Activated CD4-positive, alpha-beta memory T cell treated with anti-CD3 and anti-CD28 coated beads, Interleukin-2, amount 10 ng/mL, durations not matched to agents 7 days and 5 days (primary cell): ENCODE measurements around the gene ZNF394. TPM values are rescaled to one million over a fixed set of nuclear protein-coding genes. Genes with fewer than 3 reads are reported as not detected.

Experiments used
- CTCF ChIA-PET: fragments of 350-600 bp; sonication (Branson Sonifier 250); formaldehyde crosslinking; loops from one replicate; lab custom pipeline; 2021; ENCODE audit warnings: antibody characterized with exemption, inconsistent platforms; lab: Charles Lee
- POLR2A ChIA-PET: fragments of 350-600 bp; sonication (Branson Sonifier 250); formaldehyde crosslinking; loops from one replicate; lab custom pipeline; 2021; ENCODE audit warnings: antibody characterized with exemption; lab: Charles Lee
- DNase-seq: peaks from one replicate; pipeline ENCODE4 v3.0.0-alpha.2; 2020
- H3K27ac Mint-ChIP-seq: one replicate; pipeline ENCODE4 v1.8.0; 2021; ENCODE audit warnings: mild to moderate bottlenecking, mixed read lengths
- H3K27me3 Mint-ChIP-seq: one replicate; pipeline ENCODE4 v1.8.0; 2021; ENCODE audit warnings: mixed read lengths
- H3K36me3 Mint-ChIP-seq: one replicate; pipeline ENCODE4 v1.8.0; 2021; ENCODE audit warnings: low read depth, mixed read lengths
- H3K4me1 Mint-ChIP-seq: one replicate; pipeline ENCODE4 v1.8.0; 2021; ENCODE audit warnings: mixed read lengths
- H3K4me3 Mint-ChIP-seq: one replicate; pipeline ENCODE4 v1.8.0; 2021; ENCODE audit warnings: mild to moderate bottlenecking, mixed read lengths
- H3K9me3 Mint-ChIP-seq: one replicate; pipeline ENCODE4 v1.8.0; 2021; ENCODE audit warnings: mixed read lengths
- total RNA-seq, 2 experiments: library from RNA; stranded (reverse); gene quantifications; one replicate each; pipeline ENCODE4 v1.2.3, GENCODE V29; 2021

ZNF394 gene
- total RNA-seq, 2 experiments from 2014 or later, result 64.4 to 65.3 TPM

DNA sequence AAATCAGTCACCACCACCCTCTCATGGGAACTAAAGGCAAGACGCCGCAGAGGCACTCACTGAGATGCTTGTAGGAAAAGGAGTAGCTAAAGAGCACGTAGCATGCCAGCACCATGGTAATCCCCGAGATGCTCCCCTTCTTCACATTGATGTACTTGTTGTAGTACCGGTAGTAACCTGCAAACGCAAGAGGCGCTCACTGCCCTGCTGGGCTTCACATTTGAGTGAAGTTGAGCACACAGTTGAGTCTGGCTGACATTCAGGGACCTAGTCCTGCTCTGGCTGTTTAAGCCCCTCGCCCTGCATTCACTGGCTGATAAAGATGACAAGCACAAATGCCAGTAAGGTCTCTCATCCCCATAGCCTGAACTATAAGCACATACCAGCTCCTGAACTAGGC is 41.0 kb downstream of the ZNF394 start:
- peaks cover 61% of the 10 kb centered on the region for H3K36me3 Mint-ChIP-seq
- DNase-seq, result peak; percentile 47
- ChIA-PET POLR2A (interaction anchor here (1.4 to 2.0 kb wide), 2 partner anchors 21 to 41 kb away, joined by 4 to 6 read pairs; no protein-coding TSS in a partner anchor), CTCF (no interaction called here)
- no peaks in the 10 kb centered on the region for H3K9me3 Mint-ChIP-seq
- H3K27me3 Mint-ChIP-seq, result no peaks in the 10 kb centered on the region
- H3K27ac Mint-ChIP-seq, result no peak overlapping the region
- no peak overlapping the region for H3K4me3 Mint-ChIP-seq
- H3K4me1 Mint-ChIP-seq, result peaks cover 21% of the 10 kb centered on the region

DNA sequence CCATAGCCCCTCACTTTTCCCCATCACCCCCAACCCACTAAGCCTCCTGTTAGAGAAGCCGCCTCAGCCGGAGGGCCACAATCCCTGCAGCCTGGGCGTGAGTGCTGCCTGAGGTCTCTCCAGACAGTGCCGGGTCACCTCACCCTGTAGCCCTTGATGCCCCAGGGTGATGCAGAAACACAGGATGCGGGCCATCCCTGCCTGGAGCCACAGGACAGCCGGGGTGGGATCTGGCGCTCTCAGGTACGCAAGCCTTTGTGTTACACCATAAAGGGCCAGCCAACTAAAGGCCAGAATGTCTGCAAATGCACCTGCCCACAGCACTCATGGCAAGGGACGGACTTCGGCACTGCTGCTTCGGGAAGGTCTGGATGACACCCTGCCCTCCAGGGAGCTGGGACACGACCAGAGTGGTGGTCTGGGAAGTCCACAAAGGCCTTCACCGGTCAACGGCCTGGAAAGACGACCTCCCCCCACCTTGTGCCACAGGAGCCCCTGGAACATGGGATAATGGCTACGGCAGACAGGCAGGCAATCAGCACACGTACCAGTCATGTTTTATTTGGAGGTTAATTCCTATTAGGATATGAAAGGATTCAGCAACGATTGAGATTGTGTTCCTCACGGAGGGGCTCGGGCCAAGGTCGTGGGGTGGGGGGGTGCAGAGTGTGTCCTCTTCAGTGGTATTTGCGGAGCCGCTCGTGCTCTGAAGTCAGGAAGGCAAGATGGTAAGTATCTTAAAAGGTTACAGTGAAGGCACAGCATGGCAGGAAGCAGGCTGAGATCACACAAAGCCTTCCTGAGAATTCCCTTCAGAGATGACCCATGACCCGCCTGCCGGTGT is 42.2 kb downstream of the ZNF394 start:
- no peaks in the 10 kb centered on the region for H3K27me3 Mint-ChIP-seq
- POLR2A ChIA-PET, result interaction anchor here (1.2 kb wide), 1 partner anchor 101 kb away, joined by 3 read pairs; the partner anchor contains the start of gene ZNF655
- no peak overlapping the region for H3K4me3 Mint-ChIP-seq
- CTCF ChIA-PET, result no interaction called here
- H3K9me3 Mint-ChIP-seq, result no peaks in the 10 kb centered on the region
- peaks cover 63% of the 10 kb centered on the region for H3K36me3 Mint-ChIP-seq
- peaks cover 15% of the 10 kb centered on the region for H3K4me1 Mint-ChIP-seq
- H3K27ac Mint-ChIP-seq, result no peak overlapping the region
- no peak for DNase-seq

DNA sequence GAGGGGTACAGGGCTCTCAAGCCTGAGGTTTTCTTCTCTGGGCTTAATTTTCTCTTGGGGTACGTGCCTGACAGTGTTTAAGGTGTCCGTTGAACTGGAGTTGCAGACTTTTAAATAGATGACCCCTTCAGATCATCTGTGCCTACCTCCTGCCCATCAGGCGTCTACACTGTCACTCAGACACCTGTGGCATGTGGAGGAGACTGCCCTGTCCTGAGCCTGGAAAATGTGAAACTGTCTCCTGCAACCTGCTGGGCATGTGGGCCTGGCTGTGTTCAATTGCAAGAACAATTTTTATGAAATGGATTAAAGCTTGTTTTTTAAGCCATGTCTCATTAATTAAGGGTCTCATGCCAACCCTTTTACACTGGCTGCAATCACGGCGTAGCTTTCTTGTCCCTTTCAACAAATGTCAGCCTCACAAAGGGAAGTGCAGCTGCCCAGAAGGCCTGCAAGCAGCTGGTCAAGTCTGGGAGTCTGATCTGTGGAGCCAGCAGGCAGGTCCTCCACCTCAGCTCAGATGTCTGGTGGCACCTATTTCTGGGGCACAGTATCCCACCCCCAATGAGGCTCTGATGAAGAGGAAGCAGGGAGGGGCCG is 42.9 kb downstream of the ZNF394 start:
- H3K9me3 Mint-ChIP-seq, result no peaks in the 10 kb centered on the region
- peaks cover 12% of the 10 kb centered on the region for H3K4me1 Mint-ChIP-seq
- ChIA-PET CTCF (no interaction called here), POLR2A (interaction anchor here (1.0 to 2.2 kb wide), 3 partner anchors 18 to 102 kb away, joined by 3 to 7 read pairs (median 3); partner anchors contain the start of genes CPSF4, PTCD1 and ZNF655)
- no peak overlapping the region for H3K4me3 Mint-ChIP-seq
- H3K27me3 Mint-ChIP-seq, result no peaks in the 10 kb centered on the region
- no peak for DNase-seq
- H3K36me3 Mint-ChIP-seq, result peaks cover 64% of the 10 kb centered on the region
- no peak overlapping the region for H3K27ac Mint-ChIP-seq

DNA sequence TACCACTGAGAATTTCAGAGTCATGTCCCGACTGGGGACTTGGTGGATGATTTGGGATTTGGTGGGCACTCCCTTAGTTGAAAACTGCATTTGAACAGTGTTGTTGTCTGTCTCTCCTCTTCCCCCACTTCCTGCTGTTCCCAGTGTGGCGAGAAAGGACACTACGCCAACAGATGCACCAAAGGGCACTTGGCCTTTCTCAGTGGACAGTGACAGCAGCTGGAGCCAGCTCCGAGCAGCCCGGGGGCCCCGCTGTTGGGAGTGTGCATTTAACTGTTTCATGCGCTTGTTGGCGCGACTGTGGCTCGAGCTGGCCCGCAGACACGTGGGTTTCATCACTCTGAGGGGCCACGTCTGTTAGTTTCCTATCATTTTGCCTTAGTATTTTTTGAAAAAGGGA is 43.8 kb downstream of the ZNF394 start:
- Mint-ChIP-seq H3K4me3 (no peak overlapping the region), H3K27me3 (no peaks in the 10 kb centered on the region), H3K4me1 (peaks cover 12% of the 10 kb centered on the region), H3K27ac (no peak overlapping the region), H3K36me3 (peaks cover 63% of the 10 kb centered on the region), H3K9me3 (no peaks in the 10 kb centered on the region)
- no peak for DNase-seq
- ChIA-PET POLR2A (interaction anchor here (0.7 to 2.2 kb wide), 3 partner anchors 9 to 43 kb away, joined by 3 to 7 read pairs (median 3); partner anchors contain the start of genes CPSF4 and PTCD1), CTCF (no interaction called here)

DNA sequence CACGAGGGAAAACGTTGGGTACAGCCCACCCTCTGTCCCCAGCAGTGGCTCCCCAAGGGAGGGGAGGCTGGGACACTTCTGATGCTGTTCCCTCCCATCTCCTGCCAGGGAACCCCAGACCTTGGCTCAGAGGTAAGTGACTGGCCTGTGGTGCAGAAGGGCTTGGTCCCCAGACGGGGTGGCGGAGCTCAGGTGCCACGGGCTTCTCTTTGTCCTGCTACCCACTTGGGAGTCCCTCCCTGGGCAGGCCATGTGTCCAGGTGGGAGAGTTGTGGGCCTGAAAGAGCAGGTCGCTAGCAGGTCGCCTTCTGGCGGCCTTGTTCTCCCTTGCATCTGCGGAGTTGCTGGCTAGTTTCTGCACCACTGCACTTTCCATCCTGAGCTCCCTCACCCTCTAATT is 44.2 kb downstream of the ZNF394 start:
- ChIA-PET CTCF (no interaction called here), POLR2A (interaction anchor here (0.7 to 2.2 kb wide), 2 partner anchors 10 to 16 kb away, joined by 3 to 7 read pairs; partner anchors contain the start of genes CPSF4 and PTCD1)
- no peak overlapping the region for H3K4me3 Mint-ChIP-seq
- no peak for DNase-seq
- H3K27ac Mint-ChIP-seq, result no peak overlapping the region
- peaks cover 10% of the 10 kb centered on the region for H3K4me1 Mint-ChIP-seq
- peaks cover 66% of the 10 kb centered on the region for H3K36me3 Mint-ChIP-seq
- no peaks in the 10 kb centered on the region for H3K27me3 Mint-ChIP-seq
- H3K9me3 Mint-ChIP-seq, result no peaks in the 10 kb centered on the region

DNA sequence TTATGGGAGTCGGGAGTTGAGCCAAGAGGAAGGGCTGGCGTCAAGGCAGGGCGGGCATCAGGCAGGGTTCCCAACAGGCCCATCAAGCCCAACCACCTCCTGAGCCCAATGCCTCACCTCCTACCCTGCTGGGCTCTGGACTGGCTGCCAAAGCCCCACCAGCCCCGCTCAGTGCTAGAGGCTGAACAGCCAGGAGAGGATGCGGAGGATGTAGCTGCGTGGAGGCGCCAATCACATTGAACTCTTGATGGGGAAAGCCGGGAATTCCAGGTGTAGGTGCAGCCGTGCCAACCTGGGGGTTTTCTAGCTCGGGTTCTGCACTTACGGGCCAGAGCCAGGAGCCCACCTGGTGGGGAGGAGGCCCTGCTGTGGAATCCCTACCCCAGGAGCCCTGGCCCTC is 47.0 kb downstream of the ZNF394 start:
- no peaks in the 10 kb centered on the region for H3K9me3 Mint-ChIP-seq
- peaks cover 58% of the 10 kb centered on the region for H3K36me3 Mint-ChIP-seq
- H3K27ac Mint-ChIP-seq, result no peak overlapping the region
- H3K4me1 Mint-ChIP-seq, result no peaks in the 10 kb centered on the region
- DNase-seq, result no peak
- ChIA-PET CTCF (no interaction called here), POLR2A (no interaction called here)
- no peak overlapping the region for H3K4me3 Mint-ChIP-seq
- H3K27me3 Mint-ChIP-seq, result no peaks in the 10 kb centered on the region

DNA sequence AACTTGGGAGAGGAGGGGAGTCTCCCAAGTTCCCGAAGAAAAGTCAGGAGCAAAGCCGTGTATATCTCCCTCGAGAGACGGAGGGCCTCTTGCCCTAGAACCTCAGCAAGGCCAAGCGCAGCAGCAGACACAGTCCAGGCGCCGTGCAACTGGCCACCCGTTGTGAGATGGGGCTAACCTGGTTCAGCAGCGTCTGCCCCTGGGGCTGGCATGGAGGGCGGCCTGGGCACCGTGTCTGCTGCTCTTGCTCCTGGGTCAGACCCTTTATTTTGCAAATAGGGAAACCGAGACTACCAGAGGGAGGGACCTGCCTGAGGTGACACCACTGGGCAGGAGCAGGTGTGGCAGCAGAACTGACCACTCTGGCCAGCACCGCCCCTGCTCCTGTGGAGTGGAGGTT is 47.5 kb downstream of the ZNF394 start:
- ChIA-PET POLR2A (no interaction called here), CTCF (no interaction called here)
- peaks cover 59% of the 10 kb centered on the region for H3K36me3 Mint-ChIP-seq
- no peak overlapping the region for H3K4me3 Mint-ChIP-seq
- no peaks in the 10 kb centered on the region for H3K9me3 Mint-ChIP-seq
- H3K27ac Mint-ChIP-seq, result no peak overlapping the region
- DNase-seq, result no peak
- H3K27me3 Mint-ChIP-seq, result no peaks in the 10 kb centered on the region
- no peaks in the 10 kb centered on the region for H3K4me1 Mint-ChIP-seq

DNA sequence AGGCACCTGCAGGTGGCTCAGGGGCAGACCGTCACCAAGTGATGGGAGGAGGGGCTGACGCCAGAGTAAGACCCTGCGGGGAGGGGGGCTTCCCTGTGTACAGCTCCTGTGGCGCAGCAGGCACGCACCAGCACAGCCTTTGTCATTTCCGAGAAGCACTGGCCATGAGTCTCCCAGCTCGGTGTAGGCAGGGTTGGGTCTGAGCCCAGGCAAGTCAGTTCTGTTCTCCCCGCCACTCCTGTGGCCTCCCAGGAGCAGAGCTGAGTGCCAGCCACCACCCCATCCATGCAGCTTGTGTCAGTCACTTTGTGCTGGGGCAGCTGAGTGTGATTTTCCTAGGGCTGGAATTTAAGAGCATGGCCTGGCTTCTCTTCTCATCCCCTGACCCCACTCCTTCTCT is 48.1 kb downstream of the ZNF394 start:
- no peaks in the 10 kb centered on the region for H3K9me3 Mint-ChIP-seq
- POLR2A ChIA-PET, result interaction anchor here (1.4 kb wide), 1 partner anchor 23 kb away, joined by 4 read pairs; no protein-coding TSS in a partner anchor
- peaks cover 59% of the 10 kb centered on the region for H3K36me3 Mint-ChIP-seq
- no peak for DNase-seq
- CTCF ChIA-PET, result no interaction called here
- H3K27me3 Mint-ChIP-seq, result no peaks in the 10 kb centered on the region
- H3K4me3 Mint-ChIP-seq, result no peak overlapping the region
- H3K27ac Mint-ChIP-seq, result no peak overlapping the region
- H3K4me1 Mint-ChIP-seq, result no peaks in the 10 kb centered on the region

DNA sequence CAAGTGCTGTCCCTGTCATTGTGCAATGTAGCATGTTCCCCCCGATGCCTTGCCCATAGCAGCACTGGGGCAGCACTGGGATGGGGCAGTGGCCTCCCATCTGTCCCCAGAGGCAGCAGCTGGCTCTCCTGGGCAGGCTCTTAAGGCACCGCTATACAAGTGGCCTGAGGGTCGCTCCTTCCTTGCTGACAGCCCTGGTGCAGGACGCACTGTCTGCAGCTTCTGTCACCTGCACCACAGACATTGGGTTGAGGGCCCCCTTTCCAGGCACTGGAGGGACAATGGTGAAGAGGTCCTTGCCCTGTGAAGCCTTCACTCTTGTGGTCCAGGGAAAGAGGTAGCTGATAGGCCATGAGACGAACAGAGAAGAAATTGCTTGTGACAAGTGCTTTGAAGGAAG is 50.8 kb downstream of the ZNF394 start:
- Mint-ChIP-seq H3K27me3 (no peaks in the 10 kb centered on the region), H3K4me1 (no peaks in the 10 kb centered on the region), H3K9me3 (no peaks in the 10 kb centered on the region), H3K27ac (no peak overlapping the region), H3K36me3 (peaks cover 64% of the 10 kb centered on the region), H3K4me3 (no peak overlapping the region)
- ChIA-PET POLR2A (interaction anchor here (1.1 to 2.9 kb wide), 3 partner anchors 10 to 17 kb away, joined by 3 to 8 read pairs (median 5); partner anchors contain the start of genes ATP5MF, CPSF4 and PTCD1), CTCF (no interaction called here)
- no peak for DNase-seq

DNA sequence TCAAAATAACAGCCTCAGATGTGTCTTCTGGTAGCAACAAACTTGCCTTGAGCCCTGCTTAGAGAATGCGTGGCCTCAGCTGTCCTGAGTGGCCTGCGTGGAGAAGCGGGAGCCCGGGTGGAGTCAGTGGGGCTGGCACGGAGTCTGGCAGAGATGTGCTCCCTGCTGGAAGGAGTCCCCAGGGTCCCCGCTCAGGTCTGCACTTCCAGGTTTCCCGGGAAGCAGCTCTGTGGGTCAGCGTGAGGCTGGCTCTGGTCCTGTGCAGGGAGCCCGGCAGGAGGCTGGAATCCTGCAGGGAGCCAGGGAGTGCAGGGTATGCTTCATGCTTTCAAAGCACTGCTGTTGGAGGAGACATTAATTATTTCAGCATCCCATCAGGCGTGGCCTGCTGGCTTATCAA is 51.2 kb downstream of the ZNF394 start:
- no peak overlapping the region for H3K27ac Mint-ChIP-seq
- H3K9me3 Mint-ChIP-seq, result no peaks in the 10 kb centered on the region
- CTCF ChIA-PET, result no interaction called here
- no peaks in the 10 kb centered on the region for H3K4me1 Mint-ChIP-seq
- H3K27me3 Mint-ChIP-seq, result no peaks in the 10 kb centered on the region
- H3K36me3 Mint-ChIP-seq, result peaks cover 61% of the 10 kb centered on the region
- POLR2A ChIA-PET, result interaction anchor here (1.1 to 2.9 kb wide), 3 partner anchors 10 to 17 kb away, joined by 3 to 8 read pairs (median 5); partner anchors contain the start of genes ATP5MF, CPSF4 and PTCD1
- DNase-seq, result no peak
- H3K4me3 Mint-ChIP-seq, result no peak overlapping the region

DNA sequence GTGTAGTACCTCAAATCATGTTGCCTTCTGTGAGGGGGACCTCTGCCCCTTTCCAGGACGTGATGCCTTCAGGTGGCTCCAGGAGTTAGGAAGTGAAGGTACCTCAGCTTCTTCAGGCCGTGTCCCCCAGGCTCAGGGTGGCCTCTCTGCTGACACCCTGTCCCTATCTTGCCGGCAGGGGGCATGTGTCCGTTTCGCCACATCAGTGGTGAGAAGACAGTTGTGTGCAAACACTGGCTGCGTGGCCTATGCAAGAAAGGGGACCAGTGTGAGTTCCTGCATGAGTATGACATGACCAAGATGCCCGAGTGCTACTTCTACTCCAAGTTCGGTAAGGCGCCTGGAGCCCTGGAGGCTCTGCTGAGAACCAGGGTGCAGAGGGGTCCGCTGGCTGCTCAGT is 52.1 kb downstream of the ZNF394 start:
- CTCF ChIA-PET, result no interaction called here
- DNase-seq, result peak; percentile 22
- peaks cover 61% of the 10 kb centered on the region for H3K36me3 Mint-ChIP-seq

DNA sequence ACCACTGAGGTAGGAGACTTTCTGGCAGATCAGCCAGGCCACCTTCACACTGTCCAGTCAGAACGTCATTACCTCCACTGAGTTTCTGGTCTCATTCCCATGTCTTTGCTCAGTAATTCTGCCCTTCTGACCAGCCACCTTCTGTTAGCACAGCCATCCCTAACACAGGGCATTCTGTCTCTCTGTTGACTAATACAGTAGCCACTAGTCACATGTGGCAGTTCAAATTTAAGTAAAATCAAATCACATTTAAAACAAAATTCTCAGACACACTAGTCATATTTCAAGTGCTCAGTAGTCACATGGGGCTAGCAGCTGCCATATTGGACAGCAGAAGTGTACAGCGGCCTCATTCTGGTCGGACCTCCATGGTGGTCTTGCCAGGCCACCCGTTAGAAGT is 54.0 kb downstream of the ZNF394 start:
- DNase-seq, result no peak
- H3K4me3 Mint-ChIP-seq, result no peak overlapping the region
- CTCF ChIA-PET, result no interaction called here
- peaks cover 10% of the 10 kb centered on the region for H3K4me1 Mint-ChIP-seq
- no peak overlapping the region for H3K27ac Mint-ChIP-seq
- no peaks in the 10 kb centered on the region for H3K27me3 Mint-ChIP-seq
- H3K9me3 Mint-ChIP-seq, result no peaks in the 10 kb centered on the region
- POLR2A ChIA-PET, result no interaction called here
- peaks cover 61% of the 10 kb centered on the region for H3K36me3 Mint-ChIP-seq

More for the DNA sequence above, 52.1 kb downstream of the ZNF394 start:
- no peak overlapping the region for H3K27ac Mint-ChIP-seq
- H3K27me3 Mint-ChIP-seq, result no peaks in the 10 kb centered on the region
- POLR2A ChIA-PET, result interaction anchor here (2.9 kb wide), 1 partner anchor 9 kb away, joined by 8 read pairs; the partner anchor contains the start of genes CPSF4 and PTCD1
- no peaks in the 10 kb centered on the region for H3K9me3 Mint-ChIP-seq
- H3K4me3 Mint-ChIP-seq, result no peak overlapping the region
- H3K4me1 Mint-ChIP-seq, result peaks cover 3% of the 10 kb centered on the region
